HS-27A (cell line): ENCODE data around the gene FBXW10.
"Not testable (repeated sequence)": the region's sequence is repeated elsewhere in the genome, so short reads cannot be mapped to it uniquely, and the experiment has no call there.

Source experiments
- DNase-seq: peaks from one replicate; pipeline ENCODE4 v3.0.0-alpha.2; 2012; ENCODE audit warnings: low read depth, missing footprints

The FBXW10 gene

GRCh38 chr17:18750242-18750641, 6.4 kb downstream of the FBXW10 start:
- DNase-seq: not testable (repeated sequence)

GRCh38 chr17:18753829-18754409, 10.1 kb downstream of the FBXW10 start:
- not testable (repeated sequence) for DNase-seq

- DNase-seq: not testable (repeated sequence)
Measured at GRCh38 chr17:18755969-18756368, 12.1 kb downstream of the FBXW10 start.

GRCh38 chr17:18757368-18758044, 13.7 kb downstream of the FBXW10 start:
- DNase-seq: not testable (repeated sequence)

- DNase-seq: not testable (repeated sequence)
Measured at GRCh38 chr17:18758344-18758743, 14.5 kb downstream of the FBXW10 start.

- not testable (repeated sequence) for DNase-seq
Measured at GRCh38 chr17:18760221-18760620, 16.4 kb downstream of the FBXW10 start.

- not testable (repeated sequence) for DNase-seq
Measured at GRCh38 chr17:18770572-18770971, 26.7 kb downstream of the FBXW10 start.

GRCh38 chr17:18771066-18771465, 27.2 kb downstream of the FBXW10 start:
- DNase-seq: not testable (repeated sequence)

GRCh38 chr17:18772471-18772870, 28.6 kb downstream of the FBXW10 start:
- no peak for DNase-seq

- DNase-seq: peak; percentile 83
Measured at GRCh38 chr17:18780991-18781718, 37.3 kb downstream of the FBXW10 start, which contains the start of gene TVP23B. TVP23B (plus strand) TSS chr17:18781183; CDS start chr17:18781294, 111 bp downstream.

GRCh38 chr17:18781805-18782204, 38.0 kb downstream of the FBXW10 start:
- not testable (repeated sequence) for DNase-seq

- not testable (repeated sequence) for DNase-seq
Measured at GRCh38 chr17:18785933-18786332, 42.1 kb downstream of the FBXW10 start.

GRCh38 chr17:18786890-18787289, 43.0 kb downstream of the FBXW10 start:
- not testable (repeated sequence) for DNase-seq

- DNase-seq: not testable (repeated sequence)
Measured at GRCh38 chr17:18791402-18791801, 47.5 kb downstream of the FBXW10 start.

- DNase-seq: not testable (repeated sequence)
Measured at GRCh38 chr17:18794841-18795240, 51.0 kb downstream of the FBXW10 start.

- not testable (repeated sequence) for DNase-seq
Measured at GRCh38 chr17:18796887-18797286, 53.0 kb downstream of the FBXW10 start.

- not testable (repeated sequence) for DNase-seq
Measured at GRCh38 chr17:18803458-18804245, 59.8 kb downstream of the FBXW10 start.

GRCh38 chr17:18815924-18816323, 72.1 kb downstream of the FBXW10 start:
- not testable (repeated sequence) for DNase-seq

- not testable (repeated sequence) for DNase-seq
Measured at GRCh38 chr17:18816489-18817371, 72.9 kb downstream of the FBXW10 start.

- not testable (repeated sequence) for DNase-seq
Measured at GRCh38 chr17:18821430-18821829, 77.6 kb downstream of the FBXW10 start.

GRCh38 chr17:18827613-18828012, 83.8 kb downstream of the FBXW10 start:
- DNase-seq: not testable (repeated sequence)
